Activated T-cell treated with anti-CD3 and anti-CD28 coated beads for 48 hours (primary cell): ENCODE measurements around the gene ST7.

Source experiments
- DNase-seq: peaks from one replicate; pipeline ENCODE4 v3.0.0-alpha.2; 2020; ENCODE audit warnings: low read depth

The ST7 gene

DNA sequence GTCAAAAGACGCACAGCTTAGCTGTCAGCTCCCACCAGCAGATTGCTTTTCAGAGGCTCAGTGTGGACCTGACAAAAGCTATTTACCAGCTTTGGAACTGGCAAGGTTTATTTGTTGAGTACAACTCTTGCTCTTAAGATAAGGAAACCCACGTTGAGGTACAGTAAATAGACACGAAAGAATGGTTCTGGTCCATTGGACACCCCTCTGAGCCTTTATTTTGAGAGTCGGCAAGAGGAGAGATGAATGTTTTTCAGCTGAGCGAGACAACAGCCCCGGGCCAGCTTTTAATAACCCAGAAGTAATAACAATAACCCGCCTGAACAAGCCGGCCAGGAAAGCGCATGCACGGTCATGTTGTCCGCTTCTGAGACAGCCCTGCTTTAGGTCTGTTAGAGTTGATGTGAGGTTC, 320.5 kb downstream of the ST7 start:
- DNase-seq: no peak

DNA sequence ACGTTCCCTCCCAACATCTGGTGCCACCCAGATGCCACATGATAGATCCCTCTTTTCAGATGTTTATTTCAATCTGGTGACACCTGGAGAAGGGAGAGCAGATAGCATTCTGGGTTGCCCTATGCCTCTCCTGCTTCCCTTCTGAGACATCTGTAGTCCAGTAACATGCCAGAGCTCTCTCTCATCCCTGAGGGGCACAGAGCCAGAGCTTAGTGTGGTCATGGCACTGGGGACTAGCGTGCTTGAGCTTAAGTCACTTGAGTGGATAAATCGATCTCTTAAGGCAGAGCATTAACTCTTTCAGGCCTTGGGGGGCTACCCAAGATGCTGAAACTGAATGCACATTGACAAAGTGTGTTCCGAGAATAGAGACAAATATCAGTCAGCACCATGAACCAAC, 321.6 kb downstream of the ST7 start:
- no peak for DNase-seq

DNA sequence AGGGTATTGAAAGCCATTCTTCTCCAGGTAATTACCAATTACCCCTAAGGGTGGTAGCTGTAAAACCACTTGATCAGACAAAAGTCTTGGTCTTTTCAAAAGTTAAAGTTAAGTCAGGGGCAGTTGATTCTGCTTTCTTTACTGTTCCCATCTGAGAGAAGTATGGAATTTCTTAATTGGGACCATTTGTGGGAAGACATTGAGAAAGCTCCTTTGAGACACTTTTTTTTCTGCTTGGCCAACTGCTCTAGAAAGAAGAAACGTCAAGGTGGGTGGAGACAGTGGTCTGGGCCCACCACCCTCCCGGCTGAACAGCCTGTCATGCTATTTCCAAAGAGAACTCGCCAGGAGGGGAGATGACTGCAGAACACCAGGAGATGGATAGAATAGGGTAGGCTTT, 324.3 kb downstream of the ST7 start:
- DNase-seq: no peak

DNA sequence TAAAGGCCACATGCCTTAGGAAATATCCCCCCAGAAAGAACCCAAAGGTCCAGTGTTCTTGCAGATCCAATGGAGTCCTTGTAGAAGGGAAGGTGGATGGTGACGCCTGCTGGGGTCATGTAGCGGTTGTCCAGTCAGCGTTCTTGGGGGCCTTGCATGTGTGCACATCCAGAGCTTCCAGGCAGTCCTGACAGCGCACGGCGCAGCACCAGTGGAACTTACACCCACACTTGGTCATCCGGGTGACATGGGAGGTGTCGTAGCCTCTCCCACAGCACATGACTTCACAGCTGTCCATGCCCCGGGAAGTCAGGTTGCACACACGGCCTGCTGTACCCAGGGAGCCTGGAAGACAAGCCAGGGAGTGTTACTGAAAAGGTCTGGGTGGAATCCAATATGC, 324.7 kb downstream of the ST7 start:
- no peak for DNase-seq

DNA sequence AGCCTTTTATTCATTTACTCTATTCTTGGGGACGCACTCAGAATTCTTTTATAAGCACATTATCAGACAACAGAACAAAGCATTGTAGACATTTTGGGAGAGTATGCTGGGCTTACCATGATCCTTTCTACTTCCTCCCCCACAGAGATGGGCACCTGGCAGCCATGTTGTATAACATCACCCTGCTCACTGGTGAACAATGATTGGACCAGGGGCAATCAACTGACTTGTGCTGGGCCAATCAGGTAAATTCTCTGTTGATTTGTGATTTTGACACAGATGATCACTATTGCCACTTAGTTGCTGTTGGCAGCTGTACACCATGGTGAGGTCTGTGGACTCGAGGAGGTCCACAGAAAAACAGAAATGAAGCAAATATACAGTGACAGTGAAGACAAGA, 325.9 kb downstream of the ST7 start:
- no peak for DNase-seq
